HG03175 (cell line): ENCODE measurements around the gene TADA2B.

Source experiments
- ATAC-seq: cut with Tn5 transposase; IDR thresholded peaks from one replicate; pipeline ENCODE4 v1.9.1; 2021; ENCODE audit warnings: mild to moderate bottlenecking, moderate library complexity; ENCODE audit not compliant: unreplicated experiment

The TADA2B gene

GRCh38 chr4:7105276-7105675 lies 62.1 kb downstream of the TADA2B start:
- ATAC-seq, result no peak

- no peak for ATAC-seq
Observed at GRCh38 chr4:7107166-7107905, 64.2 kb downstream of the TADA2B start.
